WTC11 (cell line): ENCODE results near the gene RWDD1.

Source experiments
- FOXJ3 ChIP-seq: sonication (generic); formaldehyde crosslinking; IDR thresholded peaks from 2 replicates; pipeline ENCODE4 v1.9.0; 2021; ENCODE audit warnings: missing genetic modification reagents, mild to moderate bottlenecking, borderline replicate concordance
- FOXP1 ChIP-seq: sonication (generic); formaldehyde crosslinking; IDR thresholded peaks from 2 replicates; pipeline ENCODE4 v1.8.0; 2022; ENCODE audit warnings: missing genetic modification reagents, mild to moderate bottlenecking, moderate library complexity, borderline replicate concordance
- NR2C2 ChIP-seq: sonication (generic); formaldehyde crosslinking; IDR thresholded peaks from 2 replicates; pipeline ENCODE4 v1.8.0; 2022; ENCODE audit warnings: mild to moderate bottlenecking, missing genetic modification reagents
- NR3C1 ChIP-seq: sonication (generic); formaldehyde crosslinking; conservative IDR thresholded peaks from 2 replicates; pipeline ENCODE4 v1.8.1; 2023; ENCODE audit warnings: low read depth, mild to moderate bottlenecking, missing genetic modification reagents
- RORB ChIP-seq: fragments of 250-450 bp; sonication (Bioruptor Pico); IDR thresholded peaks from 2 replicates; pipeline ENCODE4 v1.9.0; 2021; ENCODE audit warnings: mild to moderate bottlenecking
- TCF7 ChIP-seq: sonication (generic); formaldehyde crosslinking; IDR thresholded peaks from 2 replicates; pipeline ENCODE4 v1.8.0; 2022; ENCODE audit warnings: mild to moderate bottlenecking, low read depth, missing genetic modification reagents, moderate library complexity
- TF ChIP-seq, protein P1 (sequence below): sonication (generic); formaldehyde crosslinking; IDR thresholded peaks from 2 replicates; pipeline ENCODE4 v1.8.0; 2022; ENCODE audit warnings: mild to moderate bottlenecking, missing genetic modification reagents
- TF ChIP-seq, protein P2 (sequence below): sonication (generic); formaldehyde crosslinking; IDR thresholded peaks from 2 replicates; pipeline ENCODE4 v1.8.1; 2022; ENCODE audit warnings: low read depth, missing genetic modification reagents, borderline replicate concordance
- TF ChIP-seq, protein P3 (sequence below): fragments of 200-600 bp; IDR thresholded peaks from 2 replicates; pipeline ENCODE4 v1.8.0; 2022; ENCODE audit warnings: antibody characterized with exemption

DNA sequence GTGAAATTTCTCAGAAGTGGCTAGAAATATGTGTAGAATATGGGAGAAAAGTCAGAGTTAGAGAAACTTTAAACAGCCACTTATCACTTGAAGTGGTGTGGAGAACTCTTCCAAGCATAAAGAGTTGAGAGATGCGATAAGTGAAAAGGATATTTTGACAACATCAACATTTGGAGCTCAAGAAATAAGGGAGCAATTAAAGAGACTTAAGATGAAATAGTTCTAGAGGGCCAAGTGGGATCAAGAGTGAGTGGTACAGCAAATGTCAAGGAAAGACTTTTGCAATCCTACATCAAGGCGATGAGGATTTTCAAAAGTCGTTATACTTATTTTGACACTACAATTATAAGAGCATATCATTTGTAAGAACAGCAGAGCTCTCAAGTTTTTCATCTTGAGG, 54.6 kb downstream of the RWDD1 start:
- TF ChIP-seq, protein P1, sequence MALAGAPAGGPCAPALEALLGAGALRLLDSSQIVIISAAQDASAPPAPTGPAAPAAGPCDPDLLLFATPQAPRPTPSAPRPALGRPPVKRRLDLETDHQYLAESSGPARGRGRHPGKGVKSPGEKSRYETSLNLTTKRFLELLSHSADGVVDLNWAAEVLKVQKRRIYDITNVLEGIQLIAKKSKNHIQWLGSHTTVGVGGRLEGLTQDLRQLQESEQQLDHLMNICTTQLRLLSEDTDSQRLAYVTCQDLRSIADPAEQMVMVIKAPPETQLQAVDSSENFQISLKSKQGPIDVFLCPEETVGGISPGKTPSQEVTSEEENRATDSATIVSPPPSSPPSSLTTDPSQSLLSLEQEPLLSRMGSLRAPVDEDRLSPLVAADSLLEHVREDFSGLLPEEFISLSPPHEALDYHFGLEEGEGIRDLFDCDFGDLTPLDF (CRISPR knock-in tag) = no peak
- TF ChIP-seq, protein P2, sequence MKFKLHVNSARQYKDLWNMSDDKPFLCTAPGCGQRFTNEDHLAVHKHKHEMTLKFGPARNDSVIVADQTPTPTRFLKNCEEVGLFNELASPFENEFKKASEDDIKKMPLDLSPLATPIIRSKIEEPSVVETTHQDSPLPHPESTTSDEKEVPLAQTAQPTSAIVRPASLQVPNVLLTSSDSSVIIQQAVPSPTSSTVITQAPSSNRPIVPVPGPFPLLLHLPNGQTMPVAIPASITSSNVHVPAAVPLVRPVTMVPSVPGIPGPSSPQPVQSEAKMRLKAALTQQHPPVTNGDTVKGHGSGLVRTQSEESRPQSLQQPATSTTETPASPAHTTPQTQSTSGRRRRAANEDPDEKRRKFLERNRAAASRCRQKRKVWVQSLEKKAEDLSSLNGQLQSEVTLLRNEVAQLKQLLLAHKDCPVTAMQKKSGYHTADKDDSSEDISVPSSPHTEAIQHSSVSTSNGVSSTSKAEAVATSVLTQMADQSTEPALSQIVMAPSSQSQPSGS (CRISPR knock-in tag) = no peak
- TF ChIP-seq, protein P3, sequence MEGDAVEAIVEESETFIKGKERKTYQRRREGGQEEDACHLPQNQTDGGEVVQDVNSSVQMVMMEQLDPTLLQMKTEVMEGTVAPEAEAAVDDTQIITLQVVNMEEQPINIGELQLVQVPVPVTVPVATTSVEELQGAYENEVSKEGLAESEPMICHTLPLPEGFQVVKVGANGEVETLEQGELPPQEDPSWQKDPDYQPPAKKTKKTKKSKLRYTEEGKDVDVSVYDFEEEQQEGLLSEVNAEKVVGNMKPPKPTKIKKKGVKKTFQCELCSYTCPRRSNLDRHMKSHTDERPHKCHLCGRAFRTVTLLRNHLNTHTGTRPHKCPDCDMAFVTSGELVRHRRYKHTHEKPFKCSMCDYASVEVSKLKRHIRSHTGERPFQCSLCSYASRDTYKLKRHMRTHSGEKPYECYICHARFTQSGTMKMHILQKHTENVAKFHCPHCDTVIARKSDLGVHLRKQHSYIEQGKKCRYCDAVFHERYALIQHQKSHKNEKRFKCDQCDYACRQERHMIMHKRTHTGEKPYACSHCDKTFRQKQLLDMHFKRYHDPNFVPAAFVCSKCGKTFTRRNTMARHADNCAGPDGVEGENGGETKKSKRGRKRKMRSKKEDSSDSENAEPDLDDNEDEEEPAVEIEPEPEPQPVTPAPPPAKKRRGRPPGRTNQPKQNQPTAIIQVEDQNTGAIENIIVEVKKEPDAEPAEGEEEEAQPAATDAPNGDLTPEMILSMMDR = no peak
- TF ChIP-seq TCF7 (CRISPR knock-in tag) (no peak), RORB (CRISPR knock-in tag) (no peak), NR3C1 (CRISPR knock-in tag) (no peak), NR2C2 (no peak), FOXP1 (CRISPR knock-in tag) (no peak), FOXJ3 (no peak)
